Mesenchymal stem cell (in vitro differentiated cells and primary cell): Measurements from ENCODE around the gene GALE.

Experiments
- DNase-seq: peaks from one replicate; pipeline ENCODE4 v3.0.0-alpha.2; 2013
- H2AFZ ChIP-seq: one replicate; pipeline ENCODE4 v1.6.1; 2013; ENCODE audit warnings: low read depth, mild to moderate bottlenecking, control low read depth, inconsistent platforms, low read length, moderate library complexity
- H2AK5ac ChIP-seq: 2 replicates; pipeline ENCODE4 v1.6.1; 2013; ENCODE audit warnings: low read length, moderate library complexity, mild to moderate bottlenecking, inconsistent platforms; ENCODE audit not compliant: severe bottlenecking
- H2BK120ac ChIP-seq: one replicate; pipeline ENCODE4 v1.6.1; 2013; ENCODE audit warnings: low read depth, mild to moderate bottlenecking, inconsistent platforms, low read length, moderate library complexity
- H2BK12ac ChIP-seq, 2 experiments: one replicate each; pipeline ENCODE4 v1.6.1; 2013; ENCODE audit warnings: inconsistent platforms in 2 of 2, low read length in 2 of 2, mild to moderate bottlenecking in 2 of 2, moderate library complexity in 2 of 2, control low read depth in 1 of 2
- H2BK15ac ChIP-seq: one replicate; pipeline ENCODE4 v1.6.1; 2013; ENCODE audit warnings: mild to moderate bottlenecking, low read depth, inconsistent platforms; ENCODE audit not compliant: poor library complexity, severe bottlenecking
- H2BK5ac ChIP-seq: 2 replicates; pipeline ENCODE4 v1.6.1; 2013; ENCODE audit warnings: low read depth, mild to moderate bottlenecking, low read length, control low read depth, inconsistent platforms; ENCODE audit not compliant: poor library complexity, severe bottlenecking
- H3K14ac ChIP-seq, 2 experiments: one replicate each; pipeline ENCODE4 v1.6.1; 2013; ENCODE audit warnings: inconsistent platforms in 2 of 2, low read length in 2 of 2, control low read depth in 1 of 2, mild to moderate bottlenecking in 1 of 2, moderate library complexity in 1 of 2
- H3K18ac ChIP-seq, 2 experiments: one replicate each; pipeline ENCODE4 v1.6.1; 2013; ENCODE audit warnings: inconsistent platforms in 2 of 2, low read length in 2 of 2, control low read depth in 1 of 2, low read depth in 1 of 2, mild to moderate bottlenecking in 1 of 2
- H3K23ac ChIP-seq, 2 experiments: one replicate each; pipeline ENCODE4 v1.6.1; 2013; ENCODE audit warnings: inconsistent platforms in 2 of 2, low read length in 2 of 2, mild to moderate bottlenecking in 2 of 2, moderate library complexity in 2 of 2, control low read depth in 1 of 2
- H3K27ac ChIP-seq: 2 replicates; pipeline ENCODE4 v1.5.1; 2013; ENCODE audit warnings: mild to moderate bottlenecking, moderate library complexity, low read length, control low read depth, inconsistent platforms; ENCODE audit not compliant: poor library complexity, severe bottlenecking
- H3K27me3 ChIP-seq, 2 experiments: 2 replicates each; pipeline versions ENCODE4 v1.6.1 to v1.7.0; 2013; ENCODE audit warnings: low read length in 2 of 2, mild to moderate bottlenecking in 2 of 2, moderate library complexity in 2 of 2, control low read depth in 1 of 2, inconsistent platforms in 1 of 2; ENCODE audit not compliant: control insufficient read depth in 1 of 2, insufficient read depth in 1 of 2
- H3K36me3 ChIP-seq, 2 experiments: 2 replicates each; pipeline versions ENCODE4 v1.6.1 to v1.7.0; 2013; ENCODE audit warnings: low read length in 2 of 2, control low read depth in 1 of 2, inconsistent platforms in 1 of 2, low read depth in 1 of 2, mild to moderate bottlenecking in 1 of 2; ENCODE audit not compliant: insufficient read depth in 2 of 2, control insufficient read depth in 1 of 2
- H3K4ac ChIP-seq, 2 experiments: one replicate each; pipeline ENCODE4 v1.6.1; 2013; ENCODE audit warnings: inconsistent platforms in 2 of 2, low read length in 2 of 2, mild to moderate bottlenecking in 2 of 2, moderate library complexity in 2 of 2, control low read depth in 1 of 2, low read depth in 1 of 2
- H3K4me1 ChIP-seq: 2 replicates; pipeline ENCODE4 v1.6.1; 2013; ENCODE audit warnings: low read depth, low read length, control low read depth; ENCODE audit not compliant: control insufficient read depth, insufficient read depth
- H3K4me2 ChIP-seq: 2 replicates; pipeline ENCODE4 v1.6.1; 2013; ENCODE audit warnings: low read length, mild to moderate bottlenecking, inconsistent platforms; ENCODE audit not compliant: poor library complexity, severe bottlenecking
- H3K4me3 ChIP-seq, 2 experiments: 2 replicates each; pipeline versions ENCODE4 v1.5.1 to v1.7.0; 2013; ENCODE audit warnings: low read length in 2 of 2, mild to moderate bottlenecking in 2 of 2, control low read depth in 1 of 2, low read depth in 1 of 2; ENCODE audit not compliant: insufficient read depth in 1 of 2
- H3K79me1 ChIP-seq: replicated peaks from 2 replicates; pipeline ENCODE4 v1.6.1; 2013; ENCODE audit warnings: mild to moderate bottlenecking, control low read depth, low read length, inconsistent platforms; ENCODE audit not compliant: poor library complexity, severe bottlenecking
- H3K9ac ChIP-seq: 2 replicates; pipeline ENCODE4 v1.7.0; 2013; ENCODE audit warnings: mild to moderate bottlenecking, low read length, moderate library complexity
- H3K9me3 ChIP-seq: 2 replicates; pipeline ENCODE4 v1.7.0; 2013; ENCODE audit warnings: mild to moderate bottlenecking, low read length; ENCODE audit not compliant: control insufficient read depth
- H4K8ac ChIP-seq: one replicate; pipeline ENCODE4 v1.6.1; 2013; ENCODE audit warnings: inconsistent platforms, mild to moderate bottlenecking, low read length, moderate library complexity
- H4K91ac ChIP-seq: one replicate; pipeline ENCODE4 v1.6.1; 2013; ENCODE audit warnings: mild to moderate bottlenecking, low read length, inconsistent platforms
- WGBS: methylation state at CpG from one replicate; pipeline ENCODE4 v1.1.7; 2013; ENCODE audit warnings: mixed read lengths; 5-methylcytosine and 5-hydroxymethylcytosine counted together

The GALE gene

DNA sequence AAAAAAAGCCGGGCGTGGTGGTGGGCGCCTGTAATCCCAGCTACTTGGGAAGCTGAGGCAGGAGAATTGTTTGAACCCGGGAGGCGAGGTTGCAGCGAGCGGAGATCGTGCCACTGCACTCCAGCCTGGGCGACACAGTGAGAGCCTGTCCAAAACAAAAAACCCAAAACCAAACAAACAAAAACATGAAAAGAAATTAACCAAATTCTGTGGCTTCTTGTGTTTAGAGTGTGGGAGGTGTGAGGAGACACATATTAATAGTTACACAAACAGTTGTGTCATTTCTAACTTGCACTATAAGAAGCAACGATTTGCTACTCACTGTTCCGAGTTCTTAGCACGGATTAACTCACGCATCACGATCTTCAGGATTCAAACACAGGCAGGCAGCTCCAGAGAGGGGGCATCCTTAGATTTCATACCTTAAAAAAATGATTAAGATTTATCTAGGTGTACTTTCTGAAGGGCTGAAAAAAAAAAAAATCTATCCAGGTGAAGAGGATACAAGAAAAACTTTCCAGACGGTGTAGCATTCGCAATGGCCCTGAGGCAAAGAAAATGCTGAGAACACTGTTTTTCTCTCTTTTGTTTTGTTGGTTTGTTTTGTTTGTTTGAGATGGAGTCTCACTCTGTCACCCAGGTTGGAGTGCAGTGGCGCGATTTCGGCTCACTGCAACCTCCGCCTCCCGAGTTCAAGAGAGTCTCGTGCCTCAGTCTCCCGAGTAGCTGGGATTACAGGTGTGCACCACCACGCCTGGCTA is 25.4 kb upstream of the GALE start:
- H3K4ac ChIP-seq: no peak overlapping the region
- H3K18ac ChIP-seq: no peak overlapping the region
- no peak overlapping the region for H3K4me2 ChIP-seq

GRCh38 chr1:23825076-23825761 is 24.7 kb upstream of the GALE start, which contains the start of gene HMGCL:
Gene HMGCL (minus strand): TSS chr1:23825429. CDS start chr1:23825415, 14 bp downstream.
- Histone ChIP-seq H2BK120ac (peak within 1 kb of the TSS; percentile 87), H2BK12ac (no peak within 1 kb of the TSS), H3K9ac (peak within 1 kb of the TSS; percentile 100), H2BK15ac (peak within 1 kb of the TSS; percentile 77), H3K27me3 (no peaks in the 10 kb centered on the region), H3K14ac (peak within 1 kb of the TSS; percentile 93 to 94), H3K9me3 (no peaks in the 10 kb centered on the region), H2AFZ (peak within 1 kb of the TSS; percentile 64), H4K91ac (peak within 1 kb of the TSS; percentile 98), H3K4me2 (peak within 1 kb of the TSS; percentile 59), H3K18ac (peak within 1 kb of the TSS; percentile 98 to 100), H3K27ac (peak within 1 kb of the TSS; percentile 77), H3K36me3 (peaks cover 0 to 3% of the 10 kb centered on the region in 2 experiments), H3K23ac (no peak within 1 kb of the TSS), H2BK5ac (peak within 1 kb of the TSS; percentile 69), H3K4me1 (peaks cover 3% of the 10 kb centered on the region), H3K4me3 (peak within 1 kb of the TSS; percentile 95 to 100), H3K4ac (peak within 1 kb of the TSS; percentile 95 to 100), H4K8ac (peak within 1 kb of the TSS; percentile 99), H3K79me1 (peaks cover 20% of the 10 kb centered on the region), H2AK5ac (peak within 1 kb of the TSS; percentile 86)
- DNase-seq: peak; percentile 92
- WGBS: under 1% methylated on average over 39 of the region's 42 CpGs

More for the DNA sequence above, 25.4 kb upstream of the GALE start:
- H3K4me3 ChIP-seq: peak overlapping the region in 1 of 2 experiments; percentile 100
- DNase-seq: no peak
- peak overlapping the region; percentile 100 for H3K9ac ChIP-seq
- H2BK5ac ChIP-seq: no peak overlapping the region
- no peak overlapping the region for H2AK5ac ChIP-seq
- H4K91ac ChIP-seq: no peak overlapping the region
- no peak overlapping the region for H2BK120ac ChIP-seq
- no peak overlapping the region for H3K27ac ChIP-seq
- no peak overlapping the region for H4K8ac ChIP-seq
- no peak overlapping the region for H2BK12ac ChIP-seq
- no peaks in the 10 kb centered on the region for H3K27me3 ChIP-seq
- WGBS: 99% methylated on average over 15 of the region's 24 CpGs
- peaks cover 3% of the 10 kb centered on the region for H3K4me1 ChIP-seq
- no peaks in the 10 kb centered on the region for H3K9me3 ChIP-seq
- H3K79me1 ChIP-seq: peaks cover 18% of the 10 kb centered on the region
- H2BK15ac ChIP-seq: no peak overlapping the region
- H3K36me3 ChIP-seq: no peaks in the 10 kb centered on the region
- no peak overlapping the region for H3K14ac ChIP-seq
- no peak overlapping the region for H2AFZ ChIP-seq
- H3K23ac ChIP-seq: no peak overlapping the region

DNA sequence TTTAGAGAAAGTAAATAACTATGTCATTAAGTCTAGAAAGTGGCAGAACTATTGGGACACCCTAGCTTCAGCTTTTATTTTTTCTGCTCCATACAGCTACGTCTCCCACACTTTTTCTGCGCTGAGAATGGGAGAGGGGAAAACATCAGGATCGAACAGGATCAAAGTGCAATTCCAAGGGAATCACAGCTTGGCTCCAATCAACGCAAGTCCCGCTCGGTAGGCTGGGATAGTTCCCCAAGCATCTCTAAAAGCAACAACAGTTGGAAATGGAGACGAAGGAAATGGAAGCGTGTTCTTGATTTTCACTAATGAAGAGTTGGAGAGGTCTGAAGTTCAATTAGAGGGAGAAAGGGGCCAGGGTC is 24.1 kb upstream of the GALE start:
- Histone ChIP-seq H3K14ac (peak overlapping the region in 1 of 2 experiments; percentile 94), H2AFZ (peak overlapping the region; percentile 64), H3K4me3 (peak overlapping the region; percentile 95 to 100), H3K18ac (peak overlapping the region; percentile 98 to 100), H3K23ac (no peak overlapping the region), H3K4ac (peak overlapping the region; percentile 95 to 100), H2BK120ac (peak overlapping the region; percentile 87), H3K79me1 (peaks cover 20% of the 10 kb centered on the region), H3K4me1 (peaks cover 3% of the 10 kb centered on the region), H4K8ac (peak overlapping the region; percentile 99), H3K4me2 (peak overlapping the region; percentile 59), H2BK5ac (no peak overlapping the region), H3K9me3 (no peaks in the 10 kb centered on the region), H2BK12ac (no peak overlapping the region), H3K36me3 (peaks cover under 1 to 7% of the 10 kb centered on the region in 2 experiments), H2BK15ac (peak overlapping the region; percentile 77), H4K91ac (peak overlapping the region; percentile 98), H3K9ac (peak overlapping the region; percentile 100), H3K27me3 (no peaks in the 10 kb centered on the region), H3K27ac (peak overlapping the region; percentile 77), H2AK5ac (peak overlapping the region; percentile 86)
- peak; percentile 15 for DNase-seq
- 4% methylated on average over 7 of the region's 8 CpGs for WGBS

DNA sequence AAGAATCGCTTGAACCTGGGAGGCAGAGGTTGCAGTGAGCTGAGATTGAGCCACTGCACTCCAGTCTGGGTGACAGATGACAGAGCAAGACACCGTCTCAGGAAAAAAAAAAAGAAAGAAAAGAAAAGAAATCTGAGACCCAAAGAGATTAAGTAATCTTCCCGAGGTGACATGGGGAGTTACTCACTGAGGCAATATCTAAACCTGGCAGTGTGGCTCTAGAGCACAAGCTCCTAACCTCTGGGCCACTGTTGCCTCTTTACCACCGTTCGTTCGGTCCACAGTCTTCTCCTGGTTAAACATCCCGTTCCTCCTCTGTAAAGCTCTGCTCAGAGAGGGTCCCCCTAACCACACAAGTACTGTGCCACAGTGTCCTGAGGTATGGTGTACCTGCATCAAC is 23.2 kb upstream of the GALE start:
- H3K27ac ChIP-seq: no peak overlapping the region
- H3K4me2 ChIP-seq: no peak overlapping the region
- H2BK5ac ChIP-seq: no peak overlapping the region
- peaks cover 20% of the 10 kb centered on the region for H3K79me1 ChIP-seq
- peaks cover 5 to 14% of the 10 kb centered on the region in 2 experiments for H3K36me3 ChIP-seq
- H2AFZ ChIP-seq: no peak overlapping the region
- no peak overlapping the region for H3K4ac ChIP-seq
- peaks cover 3% of the 10 kb centered on the region for H3K4me1 ChIP-seq
- no peak overlapping the region for H3K23ac ChIP-seq
- no peak for DNase-seq
- no peak overlapping the region for H4K8ac ChIP-seq
- 91% methylated on average over 7 of the region's 7 CpGs for WGBS
- peak overlapping the region in 1 of 2 experiments; percentile 100 for H3K4me3 ChIP-seq
- no peak overlapping the region for H3K18ac ChIP-seq
- H3K9me3 ChIP-seq: no peaks in the 10 kb centered on the region
- H2AK5ac ChIP-seq: peak overlapping the region; percentile 9
- H2BK120ac ChIP-seq: no peak overlapping the region
- no peak overlapping the region for H4K91ac ChIP-seq
- H3K27me3 ChIP-seq: no peaks in the 10 kb centered on the region
- no peak overlapping the region for H3K14ac ChIP-seq
- no peak overlapping the region for H2BK15ac ChIP-seq
- peak overlapping the region in 1 of 2 experiments; percentile 39 for H2BK12ac ChIP-seq
- peak overlapping the region; percentile 100 for H3K9ac ChIP-seq
